SU-DHL-6 (cell line): ENCODE results near the gene LYPD1.

Experiments
- H2AFZ ChIP-seq: fragments of 200-600 bp; sonication (generic); 2 replicates; pipeline ENCODE4 v1.6.1; 2014; ENCODE audit warnings: low read depth, mild to moderate bottlenecking, moderate library complexity, mixed read lengths, antibody characterized with exemption, low read length; ENCODE audit not compliant: severe bottlenecking
- H3F3A ChIP-seq: fragments of 200-600 bp; shearing (Covaris generic); 2 replicates; pipeline ENCODE4 v1.6.0; 2016; ENCODE audit warnings: antibody characterized with exemption, mild to moderate bottlenecking; ENCODE audit not compliant: insufficient read depth
- H3K27ac ChIP-seq: fragments of 200-600 bp; sonication (generic); 2 replicates; pipeline ENCODE4 v1.5.1; 2016; ENCODE audit warnings: low read depth, mild to moderate bottlenecking, low read length, moderate library complexity, mixed read lengths
- H3K27me3 ChIP-seq: fragments of 200-600 bp; sonication (generic), shearing (Covaris generic); 2 replicates; pipeline ENCODE4 v1.6.0; 2014; ENCODE audit warnings: mild to moderate bottlenecking, low read length
- H3K36me3 ChIP-seq: fragments of 200-600 bp; sonication (generic); 2 replicates; pipeline ENCODE4 v1.6.1; 2014; ENCODE audit warnings: mild to moderate bottlenecking, low read length, mixed read lengths
- H3K4me2 ChIP-seq: fragments of 300-600, 200-600 bp; shearing (Covaris generic), sonication (generic); 2 replicates; pipeline ENCODE4 v1.6.0; 2014; ENCODE audit warnings: low read length, low read depth, mild to moderate bottlenecking; ENCODE audit not compliant: poor library complexity, severe bottlenecking
- H3K4me3 ChIP-seq: fragments of 200-600 bp; sonication (generic); 2 replicates; pipeline ENCODE4 v1.5.1; 2014; ENCODE audit warnings: antibody characterized with exemption, low read length, mild to moderate bottlenecking, mixed read lengths; ENCODE audit not compliant: insufficient read depth, poor library complexity, severe bottlenecking
- H3K79me2 ChIP-seq: fragments of 200-600 bp; sonication (generic); 2 replicates; pipeline ENCODE4 v1.6.1; 2014; ENCODE audit warnings: mild to moderate bottlenecking, low read length, moderate library complexity; ENCODE audit not compliant: insufficient read depth
- H3K9ac ChIP-seq: fragments of 200-600 bp; sonication (generic); 2 replicates; pipeline ENCODE4 v1.7.0; 2014; ENCODE audit warnings: mild to moderate bottlenecking, low read length
- H3K9me2 ChIP-seq: fragments of 200-600 bp; sonication (generic); replicated peaks from 2 replicates; pipeline ENCODE4 v1.6.1; 2014; ENCODE audit warnings: low read length; ENCODE audit not compliant: insufficient read depth
- H3K9me3 ChIP-seq: fragments of 200-600 bp; sonication (generic); 2 replicates; pipeline ENCODE4 v1.6.1; 2014; ENCODE audit warnings: low read length, mixed read lengths; ENCODE audit not compliant: insufficient read depth
- H4K20me1 ChIP-seq: fragments of 200-600 bp; sonication (generic); 2 replicates; pipeline ENCODE4 v1.6.1; 2014; ENCODE audit warnings: low read depth, mild to moderate bottlenecking, antibody characterized with exemption, low read length, moderate library complexity, mixed read lengths
- EZH2phosphoT487 ChIP-seq: fragments of 200-600 bp; sonication (generic), shearing (Covaris generic); conservative IDR thresholded peaks from 2 replicates; pipeline ENCODE4 v1.6.1; 2018; ENCODE audit warnings: mild to moderate bottlenecking, antibody characterized with exemption, low read length, moderate library complexity, mixed read lengths
- TF ChIP-seq, protein P1 (sequence below): fragments of 200-600 bp; sonication (generic); IDR thresholded peaks from one replicate; pipeline ENCODE4 v1.5.1; 2017; ENCODE audit warnings: antibody characterized with exemption, mild to moderate bottlenecking, low read length, moderate library complexity; ENCODE audit not compliant: insufficient read depth, poor library complexity, severe bottlenecking

Gene LYPD1, protein sequence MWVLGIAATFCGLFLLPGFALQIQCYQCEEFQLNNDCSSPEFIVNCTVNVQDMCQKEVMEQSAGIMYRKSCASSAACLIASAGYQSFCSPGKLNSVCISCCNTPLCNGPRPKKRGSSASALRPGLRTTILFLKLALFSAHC

DNA sequence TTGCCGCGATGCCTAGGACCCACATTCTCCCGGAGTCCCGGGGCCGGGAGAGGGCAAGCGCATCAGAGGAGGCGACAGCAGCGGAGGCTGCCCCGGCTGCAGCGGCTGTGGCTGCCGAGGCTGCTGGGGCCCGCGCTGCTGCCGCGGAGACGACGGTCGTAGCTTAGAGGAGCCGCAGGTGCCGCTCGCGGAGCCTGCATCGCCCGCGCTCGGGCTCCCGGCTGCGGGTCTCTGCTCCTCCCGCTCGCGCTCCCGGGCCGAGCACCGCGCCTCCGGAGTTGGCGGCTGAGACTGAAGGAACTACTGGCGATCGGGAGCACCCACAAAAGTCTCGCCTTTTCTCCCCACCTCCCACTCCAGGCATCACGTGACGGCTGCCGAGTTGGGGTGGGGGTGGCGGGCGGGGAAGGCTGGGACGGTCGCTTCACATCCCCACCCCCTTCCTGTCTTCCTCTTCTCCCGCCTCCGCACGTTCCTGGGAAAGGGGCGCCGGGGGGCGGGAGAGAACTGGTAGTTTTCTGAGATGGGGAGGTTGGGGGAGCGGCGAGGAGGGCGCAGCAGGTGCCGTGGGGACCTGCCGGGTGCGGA lies at the start of gene LYPD1:
TSS of gene LYPD1 (minus strand) at position 298 of the 588 bp plus-strand sequence. CDS start at position 25, 273 bp downstream.
- Histone ChIP-seq H3K27ac (no peak within 1 kb of the TSS), H4K20me1 (no peaks in the 10 kb centered on the region), H3K36me3 (no peaks in the 10 kb centered on the region), H3F3A (no peaks in the 10 kb centered on the region), H3K27me3 (no peaks in the 10 kb centered on the region), H3K9me3 (no peaks in the 10 kb centered on the region), H3K9ac (no peak within 1 kb of the TSS), H3K79me2 (no peaks in the 10 kb centered on the region), H3K9me2 (no peaks in the 10 kb centered on the region), H3K4me2 (no peak within 1 kb of the TSS), H2AFZ (no peak within 1 kb of the TSS), H3K4me3 (no peak within 1 kb of the TSS)
- TF ChIP-seq, protein P1, sequence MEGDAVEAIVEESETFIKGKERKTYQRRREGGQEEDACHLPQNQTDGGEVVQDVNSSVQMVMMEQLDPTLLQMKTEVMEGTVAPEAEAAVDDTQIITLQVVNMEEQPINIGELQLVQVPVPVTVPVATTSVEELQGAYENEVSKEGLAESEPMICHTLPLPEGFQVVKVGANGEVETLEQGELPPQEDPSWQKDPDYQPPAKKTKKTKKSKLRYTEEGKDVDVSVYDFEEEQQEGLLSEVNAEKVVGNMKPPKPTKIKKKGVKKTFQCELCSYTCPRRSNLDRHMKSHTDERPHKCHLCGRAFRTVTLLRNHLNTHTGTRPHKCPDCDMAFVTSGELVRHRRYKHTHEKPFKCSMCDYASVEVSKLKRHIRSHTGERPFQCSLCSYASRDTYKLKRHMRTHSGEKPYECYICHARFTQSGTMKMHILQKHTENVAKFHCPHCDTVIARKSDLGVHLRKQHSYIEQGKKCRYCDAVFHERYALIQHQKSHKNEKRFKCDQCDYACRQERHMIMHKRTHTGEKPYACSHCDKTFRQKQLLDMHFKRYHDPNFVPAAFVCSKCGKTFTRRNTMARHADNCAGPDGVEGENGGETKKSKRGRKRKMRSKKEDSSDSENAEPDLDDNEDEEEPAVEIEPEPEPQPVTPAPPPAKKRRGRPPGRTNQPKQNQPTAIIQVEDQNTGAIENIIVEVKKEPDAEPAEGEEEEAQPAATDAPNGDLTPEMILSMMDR: no peak
- no peak for TF ChIP-seq EZH2phosphoT487

DNA sequence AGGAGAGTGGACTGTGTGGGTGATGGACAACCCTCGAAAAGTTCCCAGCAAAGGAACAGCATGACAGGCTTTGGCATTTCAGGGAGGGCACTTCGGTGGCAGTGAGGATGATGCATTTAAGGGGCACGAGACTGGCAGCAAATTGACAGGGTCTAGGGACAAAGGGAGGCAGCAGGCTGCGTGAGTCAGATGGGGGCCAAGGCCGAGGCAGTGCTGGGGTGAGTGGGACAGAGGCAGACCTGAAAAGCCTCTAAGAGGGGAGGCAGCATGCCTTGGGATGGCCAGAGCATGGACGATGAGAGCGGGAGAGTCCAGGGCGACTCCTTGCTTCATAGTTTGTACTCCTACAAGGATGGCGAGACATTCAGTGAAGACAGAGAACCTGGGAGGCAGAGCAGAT lies 49.5 kb upstream of the LYPD1 start:
- Histone ChIP-seq H2AFZ (no peak overlapping the region), H3K27ac (no peak overlapping the region), H3K9ac (no peak overlapping the region), H3K9me2 (no peaks in the 10 kb centered on the region), H4K20me1 (no peaks in the 10 kb centered on the region), H3K4me3 (no peak overlapping the region), H3K27me3 (no peaks in the 10 kb centered on the region), H3K4me2 (no peak overlapping the region), H3K36me3 (no peaks in the 10 kb centered on the region), H3F3A (no peaks in the 10 kb centered on the region), H3K79me2 (no peaks in the 10 kb centered on the region), H3K9me3 (no peaks in the 10 kb centered on the region)
- TF ChIP-seq EZH2phosphoT487: no peak
- TF ChIP-seq, protein P1: no peak

DNA sequence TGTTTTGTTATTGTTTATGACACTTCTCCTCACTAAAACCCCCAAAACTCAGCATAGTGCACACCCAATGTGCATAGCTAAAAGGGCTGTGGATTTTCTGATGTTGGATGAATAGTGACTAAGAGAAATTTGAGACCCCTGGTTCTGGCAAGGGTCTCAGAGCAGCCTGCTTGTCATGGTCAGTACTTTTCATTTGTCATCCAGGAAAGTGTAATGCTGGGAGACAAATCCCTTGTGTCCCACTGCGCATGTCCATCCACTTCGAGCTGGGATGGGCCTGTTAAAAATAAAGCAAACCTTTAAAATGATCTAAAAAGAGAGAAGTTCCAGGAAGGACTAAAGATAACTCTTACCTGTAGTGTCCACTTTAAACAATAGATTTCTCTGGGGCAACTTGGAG lies 46.9 kb upstream of the LYPD1 start:
- Histone ChIP-seq H2AFZ (no peak overlapping the region), H3K9me3 (no peaks in the 10 kb centered on the region), H3K36me3 (no peaks in the 10 kb centered on the region), H3F3A (no peaks in the 10 kb centered on the region), H3K9me2 (no peaks in the 10 kb centered on the region), H3K4me2 (no peak overlapping the region), H3K79me2 (no peaks in the 10 kb centered on the region), H4K20me1 (no peaks in the 10 kb centered on the region), H3K27me3 (no peaks in the 10 kb centered on the region), H3K4me3 (no peak overlapping the region), H3K27ac (no peak overlapping the region), H3K9ac (no peak overlapping the region)
- no peak for TF ChIP-seq EZH2phosphoT487
